ENCODE measurements around the gene CBFA2T3. TPM values are rescaled to one million over a fixed set of nuclear protein-coding genes. Genes with fewer than 3 reads are reported as not detected.

The CBFA2T3 gene
- total RNA-seq, 2 donors from 2014 or later = 10.1 to 10.5 TPM

DNA sequence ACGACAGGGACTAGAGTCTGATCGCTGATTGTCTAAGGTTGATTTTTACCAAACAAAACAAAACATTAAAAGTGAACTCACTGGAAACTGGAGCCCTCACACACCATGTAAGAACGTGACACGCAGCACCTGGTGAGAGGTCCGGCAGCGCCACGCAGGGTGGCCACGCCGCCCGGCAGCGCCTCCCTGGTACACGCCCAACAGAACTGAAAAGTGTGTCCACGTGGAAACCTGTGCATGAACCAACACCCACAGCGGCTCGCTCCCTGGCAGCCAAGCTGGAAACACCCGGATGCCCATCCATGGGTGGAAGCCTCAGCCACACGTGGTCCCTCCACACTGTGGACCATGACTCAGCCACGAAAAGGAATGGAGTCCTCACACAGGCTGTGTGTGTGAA lies 129.4 kb downstream of the CBFA2T3 start:
- no peak overlapping the region for H3K9ac ChIP-seq (ENCODE audit: low read depth in 2 of 2, low read length in 2 of 2)
- intact Hi-C loops (cut with DNase I) = no loop called here
- DNase-seq = no peak

GRCh38 chr16:88846088-88846487 lies 130.9 kb downstream of the CBFA2T3 start:
- Histone ChIP-seq H3K27me3 (no peaks in the 10 kb centered on the region), H3K4me1 (no peaks in the 10 kb centered on the region), H3K4me3 (no peak overlapping the region), H3K27ac (no peak overlapping the region), H3K9me3 (no peaks in the 10 kb centered on the region), H3K9ac (ENCODE audit: low read depth in 2 of 2, low read length in 2 of 2) (no peak overlapping the region), H3K36me3 (no peaks in the 10 kb centered on the region)
- TF ChIP-seq CTCF (IDR thresholded peaks at IDR 0.05) = no peak
- intact Hi-C loops (cut with DNase I) = no loop called here
- DNase-seq = no peak

More for the DNA sequence above, 129.4 kb downstream of the CBFA2T3 start:
- H3K27ac ChIP-seq = no peak overlapping the region
- TF ChIP-seq CTCF (IDR thresholded peaks at IDR 0.05) = no peak
- no peak overlapping the region for H3K4me3 ChIP-seq
- H3K36me3 ChIP-seq = no peaks in the 10 kb centered on the region
- no peaks in the 10 kb centered on the region for H3K9me3 ChIP-seq
- H3K4me1 ChIP-seq = no peaks in the 10 kb centered on the region
- H3K27me3 ChIP-seq = no peaks in the 10 kb centered on the region

DNA sequence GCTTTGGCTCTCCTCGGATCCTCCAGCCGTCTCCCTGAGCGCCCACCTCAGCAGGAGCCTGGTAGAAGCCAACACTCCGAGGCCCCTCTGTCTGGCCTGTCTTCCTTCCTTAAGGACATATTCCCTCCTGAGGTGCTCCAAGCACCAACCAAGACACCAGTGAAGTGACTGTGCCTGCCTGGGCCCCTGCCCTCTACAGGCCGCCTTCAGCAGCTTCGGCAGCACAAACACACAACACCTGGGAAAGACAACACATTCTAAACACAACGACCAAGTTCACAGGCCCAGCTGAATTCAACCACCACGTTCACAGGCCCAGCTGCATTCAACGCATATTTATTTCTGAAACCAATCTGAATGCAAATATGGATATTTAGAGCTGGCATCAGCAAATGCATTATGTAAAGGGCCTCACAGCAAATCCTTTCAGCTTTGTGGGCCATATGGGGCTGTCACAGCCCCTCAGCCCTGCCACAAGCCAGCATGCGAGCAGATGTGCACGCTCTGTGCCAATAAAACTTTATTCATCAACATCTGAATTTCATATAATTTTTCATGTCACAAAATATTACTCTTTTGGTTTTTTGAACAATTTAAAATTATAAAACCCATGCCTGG lies 132.5 kb downstream of the CBFA2T3 start:
- no peak overlapping the region for H3K27ac ChIP-seq
- H3K4me1 ChIP-seq = no peaks in the 10 kb centered on the region
- TF ChIP-seq CTCF (IDR thresholded peaks at IDR 0.05) = no peak
- DNase-seq = no peak
- H3K9me3 ChIP-seq = no peaks in the 10 kb centered on the region
- H3K9ac ChIP-seq (ENCODE audit: low read depth in 2 of 2, low read length in 2 of 2) = no peak overlapping the region
- no peak overlapping the region for H3K4me3 ChIP-seq
- no peaks in the 10 kb centered on the region for H3K36me3 ChIP-seq
- no peaks in the 10 kb centered on the region for H3K27me3 ChIP-seq
- intact Hi-C loops (cut with DNase I) = no loop called here

- no peaks in the 10 kb centered on the region for H3K27me3 ChIP-seq
- no peak overlapping the region for H3K27ac ChIP-seq
- H3K9me3 ChIP-seq = no peaks in the 10 kb centered on the region
- H3K4me3 ChIP-seq = no peak overlapping the region
- H3K4me1 ChIP-seq = no peaks in the 10 kb centered on the region
- H3K36me3 ChIP-seq = no peaks in the 10 kb centered on the region
- intact Hi-C loops (cut with DNase I) = no loop called here
- DNase-seq = no peak
- no peak for TF ChIP-seq CTCF (IDR thresholded peaks at IDR 0.05)
- no peak overlapping the region for H3K9ac ChIP-seq (ENCODE audit: low read depth in 2 of 2, low read length in 2 of 2)
Observed at GRCh38 chr16:88843256-88843655, 133.8 kb downstream of the CBFA2T3 start.

- Histone ChIP-seq H3K27me3 (no peaks in the 10 kb centered on the region), H3K36me3 (no peaks in the 10 kb centered on the region)
Observed at GRCh38 chr16:88842806-88843205, 134.2 kb downstream of the CBFA2T3 start.

More at GRCh38 chr16:88842806-88843205, 134.2 kb downstream of the CBFA2T3 start:
- DNase-seq = no peak
- intact Hi-C loops (cut with DNase I) = no loop called here
- H3K27ac ChIP-seq = no peak overlapping the region
- H3K9me3 ChIP-seq = no peaks in the 10 kb centered on the region
- H3K4me3 ChIP-seq = no peak overlapping the region
- no peak for TF ChIP-seq CTCF (IDR thresholded peaks at IDR 0.05)
- no peaks in the 10 kb centered on the region for H3K4me1 ChIP-seq
- H3K9ac ChIP-seq (ENCODE audit: low read depth in 2 of 2, low read length in 2 of 2) = no peak overlapping the region

Data from colonic mucosa (tissue), 4 donors.